ENCODE results near the gene NHERF2.

NHERF2 gene

GRCh38 chr16:1990351-1991134 is 36.2 kb upstream of the NHERF2 start:
- in situ Hi-C loops (cut with MboI; ENCODE audit: low sequenced_read_pairs), result no loop called here

GRCh38 chr16:1991135-1991551 is 35.6 kb upstream of the NHERF2 start:
- in situ Hi-C loops (cut with MboI; ENCODE audit: low sequenced_read_pairs), result no loop called here

GRCh38 chr16:1991588-1991947 is 35.1 kb upstream of the NHERF2 start:
- in situ Hi-C loops (cut with MboI; ENCODE audit: low sequenced_read_pairs), result no loop called here

- in situ Hi-C loops (cut with MboI; ENCODE audit: low sequenced_read_pairs), result no loop called here
Observed at GRCh38 chr16:1991948-1992703, 34.6 kb upstream of the NHERF2 start.

- in situ Hi-C loops (cut with MboI; ENCODE audit: low sequenced_read_pairs), result no loop called here
Observed at GRCh38 chr16:1992704-1993317, 33.9 kb upstream of the NHERF2 start.

- in situ Hi-C loops (cut with MboI; ENCODE audit: low sequenced_read_pairs), result no loop called here
Observed at GRCh38 chr16:1993731-1994131, 33.0 kb upstream of the NHERF2 start.

GRCh38 chr16:1997494-1998359 is 29.0 kb upstream of the NHERF2 start:
- in situ Hi-C loops (cut with MboI; ENCODE audit: low sequenced_read_pairs), result no loop called here

- in situ Hi-C loops (cut with MboI; ENCODE audit: low sequenced_read_pairs), result no loop called here
Observed at GRCh38 chr16:1998360-1998835, 28.3 kb upstream of the NHERF2 start.

GRCh38 chr16:1998852-1999801 is 27.6 kb upstream of the NHERF2 start:
- in situ Hi-C loops (cut with MboI; ENCODE audit: low sequenced_read_pairs), result no loop called here

GRCh38 chr16:1999866-2000514 is 26.7 kb upstream of the NHERF2 start:
- in situ Hi-C loops (cut with MboI; ENCODE audit: low sequenced_read_pairs), result loop anchor here (25.0 kb wide), 1 partner anchor 487 kb away; the partner anchor contains the start of gene TBC1D24

- in situ Hi-C loops (cut with MboI; ENCODE audit: low sequenced_read_pairs), result loop anchor here (25.0 kb wide), 1 partner anchor 486 kb away; the partner anchor contains the start of gene TBC1D24
Observed at GRCh38 chr16:2001035-2001434, 25.7 kb upstream of the NHERF2 start.

- in situ Hi-C loops (cut with MboI; ENCODE audit: low sequenced_read_pairs), result loop anchor here (25.0 kb wide), 1 partner anchor 486 kb away; the partner anchor contains the start of gene TBC1D24
Observed at GRCh38 chr16:2001456-2002355, 25.0 kb upstream of the NHERF2 start.

- in situ Hi-C loops (cut with MboI; ENCODE audit: low sequenced_read_pairs), result loop anchor here (25.0 kb wide), 1 partner anchor 485 kb away; the partner anchor contains the start of gene TBC1D24
Observed at GRCh38 chr16:2002406-2003230, 24.1 kb upstream of the NHERF2 start.

- in situ Hi-C loops (cut with MboI; ENCODE audit: low sequenced_read_pairs), result loop anchor here (25.0 kb wide), 1 partner anchor 484 kb away; the partner anchor contains the start of gene TBC1D24
Observed at GRCh38 chr16:2003231-2003826, 23.4 kb upstream of the NHERF2 start.

- in situ Hi-C loops (cut with MboI; ENCODE audit: low sequenced_read_pairs), result loop anchor here (25.0 kb wide), 1 partner anchor 483 kb away; the partner anchor contains the start of gene TBC1D24
Observed at GRCh38 chr16:2003827-2004641, 22.7 kb upstream of the NHERF2 start.

Data from HL-60/S4 treated with retinoic acid at 250 ng/mL for 4 days and 3 days (cell line).